ENCODE measurements around the gene ESRRG. TPM values are rescaled to one million over a fixed set of nuclear protein-coding genes. Genes with fewer than 3 reads are reported as not detected.

The ESRRG gene
- total and polyA plus RNA-seq, 2 of the 8 experiments (the other 6 are each of a cell fraction or from before 2014, with no cell fraction given): 0.59 to 1.4 TPM

- TF ChIP-seq YY1 (IDR thresholded peaks at IDR 0.05; ENCODE audit: low read depth, low read length): no peak
- TF ChIP-seq, protein P1, sequence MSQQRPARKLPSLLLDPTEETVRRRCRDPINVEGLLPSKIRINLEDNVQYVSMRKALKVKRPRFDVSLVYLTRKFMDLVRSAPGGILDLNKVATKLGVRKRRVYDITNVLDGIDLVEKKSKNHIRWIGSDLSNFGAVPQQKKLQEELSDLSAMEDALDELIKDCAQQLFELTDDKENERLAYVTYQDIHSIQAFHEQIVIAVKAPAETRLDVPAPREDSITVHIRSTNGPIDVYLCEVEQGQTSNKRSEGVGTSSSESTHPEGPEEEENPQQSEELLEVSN (IDR thresholded peaks at IDR 0.05): no peak
- no peak for TF ChIP-seq TEAD4 (IDR thresholded peaks at IDR 0.05; ENCODE audit: low read depth, low read length)
- no peak for TF ChIP-seq KDM4A (IDR thresholded peaks at IDR 0.05; ENCODE audit: low read depth, low read length, severe bottlenecking)
- no peak for TF ChIP-seq EP300 (IDR thresholded peaks at IDR 0.05; ENCODE audit: borderline replicate concordance in 1 of 2, low read depth in 2 of 2, low read length in 2 of 2)
- TF ChIP-seq CBX8 (IDR thresholded peaks at IDR 0.05; ENCODE audit: borderline replicate concordance, low read depth, low read length): no peak
These were observed 141.1 kb downstream of the ESRRG start (continued) for GRCh38 chr1:216582151-216582550.

Data from H1 (cell line).